Natural killer cell (primary cell): Measurements from ENCODE around the gene TACR2. TPM values are rescaled to one million over a fixed set of nuclear protein-coding genes. Genes with fewer than 3 reads are reported as not detected.
A peak's percentile ranks its signal among the peaks of the same experiment; 100 is the strongest.

ENCODE experiments used
- ATAC-seq, 3 donors: fragments of 150-1000 bp in 2 of 3; fragments of 200-7000 bp in 1 of 3; cut with Tn5 transposase; 1 replicate in 1 of 3; 2 replicates in 2 of 3; pipeline ENCODE4 v1.10.0; 2021; ENCODE audit warnings: mild to moderate bottlenecking in 2 of 3, moderate library complexity in 2 of 3
- DNase-seq, 2 donors: peaks; one replicate each; pipeline versions ENCODE4 v3.0.0 to v3.0.0-alpha.2; 2013 to 2021; ENCODE audit warnings: mixed read lengths in 1 of 2
- H3K27ac ChIP-seq: one replicate; pipeline ENCODE4 v1.5.1; 2013; ENCODE audit warnings: mild to moderate bottlenecking, low read length
- H3K27me3 ChIP-seq: one replicate; pipeline ENCODE4 v1.6.1; 2013; ENCODE audit warnings: low read length; ENCODE audit not compliant: control insufficient read depth, insufficient read depth
- H3K36me3 ChIP-seq: one replicate; pipeline ENCODE4 v1.6.1; 2013; ENCODE audit warnings: low read length; ENCODE audit not compliant: control insufficient read depth, insufficient read depth
- H3K4me1 ChIP-seq: one replicate; pipeline ENCODE4 v1.6.1; 2013; ENCODE audit warnings: low read length; ENCODE audit not compliant: control insufficient read depth, insufficient read depth
- H3K4me3 ChIP-seq: one replicate; pipeline ENCODE4 v1.5.1; 2013; ENCODE audit warnings: low read length
- H3K9me3 ChIP-seq: one replicate; pipeline ENCODE4 v1.6.1; 2013; ENCODE audit warnings: low read length; ENCODE audit not compliant: control insufficient read depth, insufficient read depth
- H3K27ac Mint-ChIP-seq, 2 donors: one replicate each; pipeline ENCODE4 v1.8.0; 2022; ENCODE audit warnings: mild to moderate bottlenecking in 2 of 2, mixed read lengths in 2 of 2, moderate library complexity in 1 of 2
- H3K27me3 Mint-ChIP-seq, 2 donors: one replicate each; pipeline ENCODE4 v1.8.0; 2022; ENCODE audit warnings: low read depth in 2 of 2, mixed read lengths in 2 of 2
- H3K36me3 Mint-ChIP-seq: one replicate; pipeline ENCODE4 v1.8.0; 2022; ENCODE audit warnings: mixed read lengths
- H3K4me1 Mint-ChIP-seq, 2 donors: one replicate each; pipeline ENCODE4 v1.8.0; 2022; ENCODE audit warnings: mixed read lengths in 2 of 2
- H3K4me3 Mint-ChIP-seq: one replicate; pipeline ENCODE4 v1.8.0; 2022; ENCODE audit warnings: mild to moderate bottlenecking, moderate library complexity, mixed read lengths
- H3K9me3 Mint-ChIP-seq, 2 donors: one replicate each; pipeline ENCODE4 v1.8.0; 2022; ENCODE audit warnings: mixed read lengths in 2 of 2
- CTCF ChIP-seq: fragments of 200-600 bp; IDR thresholded peaks from one replicate; pipeline ENCODE4 v1.8.0; 2022; ENCODE audit warnings: antibody characterized with exemption
- WGBS: methylation state at CpG from one replicate; pipeline ENCODE4 v1.1.7; 2013; ENCODE audit warnings: missing lambda C conversion rate; ENCODE audit not compliant: insufficient coverage; 5-methylcytosine and 5-hydroxymethylcytosine counted together
- intact Hi-C: fragments of 100-400 bp; cut with micrococcal nuclease; formaldehyde crosslinking; loops from one replicate; pipeline ENCODE4 v1.14.2; 2022
- total RNA-seq, 4 donors: library from RNA; stranded (reverse); fragments of 120-200 nt in 1 of 4; gene quantifications; one replicate each; pipeline versions ENCODE4 v1.2.3 to v1.2.4, GENCODE V29; 2013 to 2022

TACR2 gene
- total RNA-seq, 3 donors from 2014 or later (not counting 1 experiment from before 2014, with no cell fraction given): not detected

- Mint-ChIP-seq H3K27ac (peak overlapping the region in 1 of 2 donors; percentile 76), H3K4me1 (peaks cover 38 to 40% of the 10 kb centered on the region in 2 donors), H3K27me3 (no peaks in the 10 kb centered on the region), H3K9me3 (no peaks in the 10 kb centered on the region), H3K4me3 (no peak overlapping the region), H3K36me3 (no peaks in the 10 kb centered on the region)
- ATAC-seq (no peak), DNase-seq (no peak)
- no peak overlapping the region for H3K27ac ChIP-seq
- peaks cover 28% of the 10 kb centered on the region for H3K4me1 ChIP-seq
- TF ChIP-seq CTCF: no peak
- no peak overlapping the region for H3K4me3 ChIP-seq
- no peaks in the 10 kb centered on the region for H3K9me3 ChIP-seq
- WGBS: 96% methylated on average over 12 of the region's 12 CpGs
- H3K27me3 ChIP-seq: no peaks in the 10 kb centered on the region
- peaks cover 11% of the 10 kb centered on the region for H3K36me3 ChIP-seq
- intact Hi-C loops: no loop called here
These were observed 58.4 kb downstream of the TACR2 start for GRCh38 chr10:69358148-69358795.

GRCh38 chr10:69356187-69356586 is 60.5 kb downstream of the TACR2 start:
- H3K27me3 Mint-ChIP-seq: no peaks in the 10 kb centered on the region
- intact Hi-C loops: no loop called here
- H3K4me3 ChIP-seq: no peak overlapping the region
- H3K36me3 ChIP-seq: peaks cover 7% of the 10 kb centered on the region
- H3K4me3 Mint-ChIP-seq: no peak overlapping the region
- H3K36me3 Mint-ChIP-seq: no peaks in the 10 kb centered on the region
- no peak overlapping the region for H3K27ac ChIP-seq
- H3K9me3 ChIP-seq: no peaks in the 10 kb centered on the region
- H3K9me3 Mint-ChIP-seq: no peaks in the 10 kb centered on the region
- no peak overlapping the region for H3K27ac Mint-ChIP-seq
- no peak for TF ChIP-seq CTCF
- H3K4me1 ChIP-seq: peaks cover 28% of the 10 kb centered on the region
- no peak for DNase-seq
- 97% methylated on average over 2 of the region's 2 CpGs for WGBS
- ATAC-seq: no peak
- H3K27me3 ChIP-seq: no peaks in the 10 kb centered on the region
- H3K4me1 Mint-ChIP-seq: peaks cover 31 to 40% of the 10 kb centered on the region in 2 donors

- peak in 1 of 2 donors; percentile 66 for DNase-seq
- WGBS: 88% methylated on average over 7 of the region's 8 CpGs
- Histone ChIP-seq H3K4me3 (no peak overlapping the region), H3K27ac (no peak overlapping the region), H3K4me1 (peaks cover 18% of the 10 kb centered on the region), H3K9me3 (no peaks in the 10 kb centered on the region), H3K36me3 (no peaks in the 10 kb centered on the region), H3K27me3 (no peaks in the 10 kb centered on the region)
- H3K36me3 Mint-ChIP-seq: no peaks in the 10 kb centered on the region
- peak overlapping the region in 1 of 2 donors; percentile 33 for H3K27ac Mint-ChIP-seq
- no peaks in the 10 kb centered on the region for H3K27me3 Mint-ChIP-seq
- intact Hi-C loops: no loop called here
- H3K4me1 Mint-ChIP-seq: peaks cover 20 to 31% of the 10 kb centered on the region in 2 donors
- no peak for ATAC-seq
- H3K4me3 Mint-ChIP-seq: no peak overlapping the region
- TF ChIP-seq CTCF: no peak
- H3K9me3 Mint-ChIP-seq: no peaks in the 10 kb centered on the region
These were observed 62.6 kb downstream of the TACR2 start for GRCh38 chr10:69353977-69354635.

Other genes starting within 250 kb of the TACR2 start
- 100 to 1,000 TPM in 1 of 3 donors, 10 to 100 TPM in 2; 56.6 to 104 (median 67.1) TPM for gene SUPV3L1, start 236.7 kb downstream of the TACR2 start, total RNA-seq
- under 1 TPM in 2 of 3 donors, not detected in 1; 0.50 to 0.82 TPM for gene HKDC1, start 196.6 kb downstream of the TACR2 start, total RNA-seq
- 10 to 100 TPM; 58.4 to 72.6 (median 69.5) TPM for gene HK1, start 138.4 kb downstream of the TACR2 start, total RNA-seq
- gene TSPAN15, start 34.5 kb upstream of the TACR2 start, total RNA-seq: 1 to 10 TPM; 1.3 to 3.9 (median 2.1) TPM
- not detected for gene NEUROG3, start 156.5 kb upstream of the TACR2 start, total RNA-seq
- 1 to 10 TPM in 2 of 3 donors, not detected in 1; 1.1 to 1.3 TPM for gene FAM241B, start 213.3 kb upstream of the TACR2 start, total RNA-seq